ENCODE measurements around the gene CADPS. TPM values are rescaled to one million over a fixed set of nuclear protein-coding genes. Genes with fewer than 3 reads are reported as not detected.

The CADPS gene
- total RNA-seq, 3 donors from 2014 or later (not counting 1 experiment from before 2014, with no cell fraction given) = not detected

DNA sequence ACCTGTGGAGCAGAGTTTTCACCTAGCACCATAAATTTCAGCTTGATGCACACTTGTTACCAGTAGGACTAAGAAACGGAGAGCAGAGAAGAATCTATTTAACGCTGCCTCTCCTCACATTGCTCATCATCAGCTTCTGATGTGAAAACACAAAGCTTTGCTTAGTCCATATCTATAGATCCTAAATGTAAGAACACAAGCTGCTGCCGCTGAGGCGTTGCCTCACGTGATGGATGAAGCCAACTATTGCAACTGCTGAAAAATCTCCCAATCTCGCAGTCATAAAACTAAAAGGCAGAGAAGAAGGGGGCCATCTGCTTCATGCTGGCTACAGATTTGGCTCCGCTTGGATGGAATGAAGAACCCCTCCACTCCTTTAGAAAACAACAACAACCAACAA lies 42.7 kb downstream of the CADPS start:
- Mint-ChIP-seq H3K27me3 (ENCODE audit: low read depth in 2 of 2) (no peaks in the 10 kb centered on the region), H3K27ac (no peak overlapping the region), H3K4me3 (no peak overlapping the region), H3K36me3 (no peaks in the 10 kb centered on the region), H3K4me1 (no peaks in the 10 kb centered on the region), H3K9me3 (no peaks in the 10 kb centered on the region)
- no peaks in the 10 kb centered on the region for H3K9me3 ChIP-seq (ENCODE audit: control insufficient read depth, insufficient read depth, low read length)
- WGBS (ENCODE audit: insufficient coverage) = 83% methylated on average over 6 of the region's 7 CpGs
- no peaks in the 10 kb centered on the region for H3K4me1 ChIP-seq (ENCODE audit: control insufficient read depth, insufficient read depth, low read length)
- no peaks in the 10 kb centered on the region for H3K36me3 ChIP-seq (ENCODE audit: control insufficient read depth, insufficient read depth, low read length)
- TF ChIP-seq, protein P1, sequence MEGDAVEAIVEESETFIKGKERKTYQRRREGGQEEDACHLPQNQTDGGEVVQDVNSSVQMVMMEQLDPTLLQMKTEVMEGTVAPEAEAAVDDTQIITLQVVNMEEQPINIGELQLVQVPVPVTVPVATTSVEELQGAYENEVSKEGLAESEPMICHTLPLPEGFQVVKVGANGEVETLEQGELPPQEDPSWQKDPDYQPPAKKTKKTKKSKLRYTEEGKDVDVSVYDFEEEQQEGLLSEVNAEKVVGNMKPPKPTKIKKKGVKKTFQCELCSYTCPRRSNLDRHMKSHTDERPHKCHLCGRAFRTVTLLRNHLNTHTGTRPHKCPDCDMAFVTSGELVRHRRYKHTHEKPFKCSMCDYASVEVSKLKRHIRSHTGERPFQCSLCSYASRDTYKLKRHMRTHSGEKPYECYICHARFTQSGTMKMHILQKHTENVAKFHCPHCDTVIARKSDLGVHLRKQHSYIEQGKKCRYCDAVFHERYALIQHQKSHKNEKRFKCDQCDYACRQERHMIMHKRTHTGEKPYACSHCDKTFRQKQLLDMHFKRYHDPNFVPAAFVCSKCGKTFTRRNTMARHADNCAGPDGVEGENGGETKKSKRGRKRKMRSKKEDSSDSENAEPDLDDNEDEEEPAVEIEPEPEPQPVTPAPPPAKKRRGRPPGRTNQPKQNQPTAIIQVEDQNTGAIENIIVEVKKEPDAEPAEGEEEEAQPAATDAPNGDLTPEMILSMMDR (IDR thresholded peaks at IDR 0.05) = no peak
- H3K4me3 ChIP-seq (ENCODE audit: low read length) = no peak overlapping the region
- H3K27me3 ChIP-seq (ENCODE audit: control insufficient read depth, insufficient read depth, low read length) = no peaks in the 10 kb centered on the region
- no peak for ATAC-seq
- intact Hi-C loops (cut with micrococcal nuclease) = no loop called here
- no peak overlapping the region for H3K27ac ChIP-seq (ENCODE audit: low read length)
- DNase-seq = no peak

DNA sequence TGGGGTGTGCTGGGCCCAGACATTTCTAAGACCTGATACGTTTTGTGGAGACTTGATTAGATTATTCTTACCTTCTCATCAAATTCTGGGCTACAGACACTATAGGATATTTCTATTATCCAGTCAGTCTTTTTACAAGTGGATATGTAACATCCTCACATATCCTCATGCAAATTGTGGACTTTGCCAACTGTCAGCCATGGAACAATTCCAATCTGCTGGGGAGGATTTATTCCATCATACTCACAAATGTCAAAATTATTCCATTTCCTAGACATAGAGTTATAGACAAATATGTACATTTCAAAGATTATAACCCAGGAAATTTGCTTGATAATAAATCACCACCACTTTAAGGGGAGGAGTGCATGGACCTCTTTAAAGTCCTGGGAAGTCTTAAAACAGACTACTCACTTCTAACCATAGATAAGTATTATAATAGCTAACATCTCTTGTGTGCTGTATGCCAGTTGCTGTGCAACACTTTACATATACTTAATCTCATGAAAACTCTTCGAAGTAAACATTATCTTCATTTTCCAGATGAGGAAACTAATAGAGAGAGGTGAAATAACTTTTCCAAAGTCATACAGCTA lies 44.4 kb downstream of the CADPS start:
- no peak overlapping the region for H3K27ac ChIP-seq (ENCODE audit: low read length)
- H3K9me3 ChIP-seq (ENCODE audit: control insufficient read depth, insufficient read depth, low read length) = no peaks in the 10 kb centered on the region
- 89% methylated on average over 1 of the region's 2 CpGs for WGBS (ENCODE audit: insufficient coverage)
- Mint-ChIP-seq H3K9me3 (peaks cover 0 to 3% of the 10 kb centered on the region in 2 donors), H3K27ac (no peak overlapping the region), H3K36me3 (no peaks in the 10 kb centered on the region), H3K4me1 (no peaks in the 10 kb centered on the region), H3K4me3 (no peak overlapping the region), H3K27me3 (ENCODE audit: low read depth in 2 of 2) (no peaks in the 10 kb centered on the region)
- H3K4me3 ChIP-seq (ENCODE audit: low read length) = no peak overlapping the region
- intact Hi-C loops (cut with micrococcal nuclease) = no loop called here
- TF ChIP-seq, protein P1 (IDR thresholded peaks at IDR 0.05) = no peak
- no peaks in the 10 kb centered on the region for H3K27me3 ChIP-seq (ENCODE audit: control insufficient read depth, insufficient read depth, low read length)
- no peaks in the 10 kb centered on the region for H3K36me3 ChIP-seq (ENCODE audit: control insufficient read depth, insufficient read depth, low read length)
- no peaks in the 10 kb centered on the region for H3K4me1 ChIP-seq (ENCODE audit: control insufficient read depth, insufficient read depth, low read length)
- DNase-seq = no peak
- ATAC-seq = no peak

DNA sequence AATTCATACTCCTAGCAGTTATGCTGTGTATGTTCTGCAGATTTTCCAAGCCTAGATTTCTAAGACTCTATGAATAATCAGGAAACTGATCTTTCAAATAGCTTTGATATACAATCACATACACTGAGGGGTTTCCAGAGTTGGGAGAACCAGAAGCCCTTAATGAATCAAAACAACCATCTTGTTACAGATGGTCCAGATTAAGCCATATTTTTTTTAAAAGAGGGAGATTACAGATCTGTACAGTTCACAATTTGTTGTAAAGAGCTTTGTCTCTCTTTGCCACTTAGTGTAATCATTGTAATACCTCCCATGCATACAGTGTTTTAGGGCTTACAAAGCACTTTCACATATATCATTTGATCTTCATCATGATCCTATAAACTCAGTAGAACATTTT lies 47.7 kb downstream of the CADPS start:
- Histone ChIP-seq H3K36me3 (ENCODE audit: control insufficient read depth, insufficient read depth, low read length) (no peaks in the 10 kb centered on the region), H3K4me1 (ENCODE audit: control insufficient read depth, insufficient read depth, low read length) (no peaks in the 10 kb centered on the region), H3K27me3 (ENCODE audit: control insufficient read depth, insufficient read depth, low read length) (no peaks in the 10 kb centered on the region), H3K27ac (ENCODE audit: low read length) (no peak overlapping the region), H3K4me3 (ENCODE audit: low read length) (no peak overlapping the region), H3K9me3 (ENCODE audit: control insufficient read depth, insufficient read depth, low read length) (no peaks in the 10 kb centered on the region)
- TF ChIP-seq, protein P1 (IDR thresholded peaks at IDR 0.05) = no peak
- H3K4me3 Mint-ChIP-seq = no peak overlapping the region
- no peaks in the 10 kb centered on the region for H3K27me3 Mint-ChIP-seq (ENCODE audit: low read depth in 2 of 2)
- DNase-seq = no peak
- H3K27ac Mint-ChIP-seq = no peak overlapping the region
- H3K4me1 Mint-ChIP-seq = no peaks in the 10 kb centered on the region
- no peak for ATAC-seq
- intact Hi-C loops (cut with micrococcal nuclease) = no loop called here
- H3K36me3 Mint-ChIP-seq = no peaks in the 10 kb centered on the region
- peaks cover 2 to 3% of the 10 kb centered on the region in 2 donors for H3K9me3 Mint-ChIP-seq

DNA sequence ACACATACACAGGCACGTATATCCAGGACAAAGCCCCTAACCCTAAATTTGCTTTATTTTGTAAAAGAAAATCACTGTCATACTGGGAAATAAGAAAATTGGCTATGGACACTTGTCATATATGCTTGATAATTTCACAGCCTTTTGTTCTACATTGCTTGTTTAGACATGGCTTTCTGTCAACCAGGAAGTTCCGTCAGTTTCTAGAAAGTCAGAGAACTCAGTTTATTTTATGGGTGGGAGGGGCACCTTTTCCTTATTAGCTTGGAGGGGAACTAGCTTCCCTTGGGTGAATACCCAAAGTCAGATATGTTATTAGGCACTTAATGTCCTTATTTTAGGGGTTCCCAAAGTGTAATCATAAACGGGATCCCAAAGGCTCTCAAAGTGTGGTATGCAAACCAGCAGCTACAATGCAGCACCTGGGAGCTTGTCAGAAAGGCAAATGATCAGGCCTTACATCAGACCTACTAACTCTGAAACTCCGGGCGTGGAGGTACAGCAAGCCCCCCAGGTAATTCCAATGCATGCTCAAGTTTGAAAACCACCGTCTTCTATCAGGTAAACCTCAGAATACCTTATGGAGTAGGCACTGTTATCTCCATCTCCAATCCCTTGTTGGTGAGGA lies 50.1 kb downstream of the CADPS start:
- Mint-ChIP-seq H3K27ac (no peak overlapping the region), H3K4me3 (no peak overlapping the region), H3K9me3 (peaks cover 4 to 5% of the 10 kb centered on the region in 2 donors), H3K36me3 (no peaks in the 10 kb centered on the region), H3K4me1 (no peaks in the 10 kb centered on the region), H3K27me3 (ENCODE audit: low read depth in 2 of 2) (no peaks in the 10 kb centered on the region)
- intact Hi-C loops (cut with micrococcal nuclease) = no loop called here
- Histone ChIP-seq H3K4me1 (ENCODE audit: control insufficient read depth, insufficient read depth, low read length) (no peaks in the 10 kb centered on the region), H3K27me3 (ENCODE audit: control insufficient read depth, insufficient read depth, low read length) (no peaks in the 10 kb centered on the region), H3K4me3 (ENCODE audit: low read length) (no peak overlapping the region), H3K9me3 (ENCODE audit: control insufficient read depth, insufficient read depth, low read length) (no peaks in the 10 kb centered on the region), H3K36me3 (ENCODE audit: control insufficient read depth, insufficient read depth, low read length) (no peaks in the 10 kb centered on the region), H3K27ac (ENCODE audit: low read length) (no peak overlapping the region)
- TF ChIP-seq, protein P1 (IDR thresholded peaks at IDR 0.05) = no peak
- no peak for DNase-seq
- no peak for ATAC-seq
- WGBS (ENCODE audit: insufficient coverage) = 87% methylated on average over 5 of the region's 6 CpGs

Data from natural killer cell (primary cell).